Body of pancreas (tissue), 4 donors: ENCODE measurements around the gene HMG20A. TPM values are rescaled to one million over a fixed set of nuclear protein-coding genes. Genes with fewer than 3 reads are reported as not detected.

ENCODE experiments used
- ATAC-seq: fragments of 150-250 bp; one replicate; pipeline ENCODE4 v1.9.1; 2016
- DNase-seq, 4 donors: peaks; one replicate each; pipeline ENCODE4 v3.0.0-alpha.2; 2019
- H3K27ac ChIP-seq, 4 donors: fragments of 200-600 bp; sonication (generic); 1 replicate in 3 of 4; 2 replicates in 1 of 4; pipeline versions ENCODE4 v1.5.1 to v1.6.1; 2016 to 2019; ENCODE audit warnings: mild to moderate bottlenecking in 1 of 4, mixed read lengths in 1 of 4, moderate library complexity in 1 of 4
- H3K27me3 ChIP-seq, 2 donors: fragments of 200-600 bp; sonication (generic); one replicate each; pipeline ENCODE4 v1.6.0; 2016; ENCODE audit warnings: mild to moderate bottlenecking in 1 of 2
- H3K36me3 ChIP-seq, 2 donors: fragments of 200-600 bp; sonication (generic); replicated peaks in 1 of 2; 2 replicates each; pipeline ENCODE4 v1.5.1; 2016; ENCODE audit warnings: low read depth in 2 of 2; ENCODE audit not compliant: insufficient read depth in 1 of 2
- H3K4me1 ChIP-seq: fragments of 200-600 bp; sonication (generic); one replicate; pipeline ENCODE4 v1.6.0; 2016
- H3K4me3 ChIP-seq, 2 donors: fragments of 200-600 bp; sonication (generic); 1 replicate in 1 of 2; 2 replicates in 1 of 2; pipeline ENCODE4 v1.5.1; 2016 to 2019
- H3K9me3 ChIP-seq, 3 donors: fragments of 200-600 bp; sonication (generic); 1 replicate in 2 of 3; 2 replicates in 1 of 3; pipeline ENCODE4 v1.5.1; 2016
- CTCF ChIP-seq, 7 experiments: fragments of 450-650 bp in 4 of 7; fragments of 200-600 bp in 3 of 7; sonication (generic) in 3 of 7; IDR thresholded peaks; one replicate each; pipeline ENCODE4 v1.5.1; 2016 to 2019; ENCODE audit warnings: antibody characterized with exemption in 7 of 7
- POLR2A ChIP-seq, 3 donors: fragments of 450-650 bp; IDR thresholded peaks; one replicate each; pipeline ENCODE4 v1.6.1; 2016; ENCODE audit warnings: antibody characterized with exemption in 3 of 3, mild to moderate bottlenecking in 2 of 3
- WGBS, 2 donors: methylation state at CpG; one replicate each; pipeline ENCODE4 v1.1.5; 2017; 5-methylcytosine and 5-hydroxymethylcytosine counted together
- intact Hi-C: fragments of 100-400 bp; cut with DNase I; formaldehyde crosslinking; loops from one replicate; pipeline ENCODE4 v1.15.1; 2023
- total RNA-seq, 2 donors: library from RNA; depleted of rRNA; stranded (reverse); fragments of >200 nt; gene quantifications; one replicate each; pipeline ENCODE4 v1.1.0, GENCODE V29; 2016

HMG20A gene
- total RNA-seq, 2 donors from 2014 or later, result 21.8 to 59.0 TPM

DNA sequence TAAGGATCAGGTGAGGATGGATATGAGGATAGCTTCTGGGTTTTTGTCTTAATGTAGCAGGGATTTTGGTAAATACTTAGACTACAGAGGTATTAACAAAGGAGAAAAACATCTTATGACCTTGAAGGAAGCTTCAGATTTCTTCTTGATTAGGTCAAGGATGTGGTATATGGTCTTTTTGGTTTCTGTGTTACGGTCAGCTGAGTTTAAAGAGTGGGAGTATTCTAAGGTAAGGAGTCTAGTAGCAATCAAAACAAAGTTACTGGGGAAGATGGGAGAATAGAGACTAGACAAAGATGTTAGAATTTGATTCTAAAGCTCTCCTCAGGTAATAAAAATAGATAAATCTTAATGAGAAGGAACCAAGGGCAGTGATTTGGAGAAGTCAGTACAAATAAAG is 6.2 kb downstream of the HMG20A start:
- DNase-seq, result no peak
- Histone ChIP-seq H3K4me3 (no peak overlapping the region), H3K27me3 (no peaks in the 10 kb centered on the region), H3K9me3 (no peaks in the 10 kb centered on the region), H3K36me3 (no peaks in the 10 kb centered on the region), H3K27ac (no peak overlapping the region), H3K4me1 (peaks cover 25% of the 10 kb centered on the region)
- TF ChIP-seq CTCF (IDR thresholded peaks at IDR 0.05) (no peak), POLR2A (IDR thresholded peaks at IDR 0.05) (no peak)
- 91 to 92% methylated on average over 1 of the region's 1 CpG for WGBS, 2 donors
- no peak for ATAC-seq
- intact Hi-C loops, result no loop called here

DNA sequence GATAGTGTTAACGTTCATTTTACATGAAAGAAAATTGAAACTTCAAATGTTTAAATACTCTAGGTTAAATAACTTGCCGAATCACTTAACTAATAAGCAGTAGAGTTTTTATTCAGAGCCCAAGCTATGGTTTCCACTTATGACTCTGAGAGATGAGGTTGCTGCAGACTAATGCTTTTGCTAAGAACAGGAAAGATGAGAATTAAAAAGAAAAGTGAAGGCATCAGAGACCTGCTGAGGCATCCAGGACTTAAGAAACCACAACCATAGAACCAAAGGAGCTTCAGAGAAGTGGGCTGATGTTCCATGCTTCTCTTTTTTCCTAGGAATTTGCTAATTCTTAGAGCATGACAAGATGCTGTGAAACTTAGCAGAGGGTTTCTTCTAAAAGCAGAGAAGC is 9.5 kb downstream of the HMG20A start:
- intact Hi-C loops, result no loop called here
- H3K9me3 ChIP-seq, result no peaks in the 10 kb centered on the region
- no peak overlapping the region for H3K4me3 ChIP-seq
- H3K27me3 ChIP-seq, result no peaks in the 10 kb centered on the region
- DNase-seq (no peak), ATAC-seq (no peak)
- 75 to 77% methylated on average over 2 of the region's 2 CpGs for WGBS, 2 donors
- no peak for TF ChIP-seq CTCF (IDR thresholded peaks at IDR 0.05)
- no peak for TF ChIP-seq POLR2A (IDR thresholded peaks at IDR 0.05)
- peaks cover 10% of the 10 kb centered on the region for H3K4me1 ChIP-seq
- no peak overlapping the region for H3K27ac ChIP-seq
- no peaks in the 10 kb centered on the region for H3K36me3 ChIP-seq

DNA sequence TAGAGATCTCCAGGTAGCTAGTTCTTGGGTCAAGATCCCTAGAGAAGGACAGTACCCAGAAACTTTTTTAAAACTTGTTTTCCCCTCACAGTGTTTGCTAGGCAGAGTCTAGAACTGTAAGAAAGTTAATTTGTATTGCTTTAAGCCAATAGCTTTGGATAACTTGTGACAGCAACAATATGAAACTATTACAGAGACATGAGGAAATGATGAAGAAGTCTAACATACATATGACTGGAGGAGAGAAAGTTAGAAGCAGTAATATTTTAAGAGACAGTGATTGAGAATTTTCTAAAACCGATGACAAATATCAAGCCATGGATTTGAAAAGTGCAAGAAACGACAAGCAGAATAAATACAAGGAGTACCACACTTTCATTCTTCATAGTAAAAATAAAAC is 10.0 kb downstream of the HMG20A start:
- no peak for DNase-seq
- Histone ChIP-seq H3K4me1 (peaks cover 5% of the 10 kb centered on the region), H3K27ac (no peak overlapping the region), H3K9me3 (no peaks in the 10 kb centered on the region), H3K27me3 (no peaks in the 10 kb centered on the region), H3K36me3 (no peaks in the 10 kb centered on the region), H3K4me3 (no peak overlapping the region)
- TF ChIP-seq CTCF (IDR thresholded peaks at IDR 0.05) (no peak), POLR2A (IDR thresholded peaks at IDR 0.05) (no peak)
- ATAC-seq, result no peak
- intact Hi-C loops, result no loop called here
- WGBS, 2 donors, result 95 to 98% methylated on average over 2 of the region's 2 CpGs

DNA sequence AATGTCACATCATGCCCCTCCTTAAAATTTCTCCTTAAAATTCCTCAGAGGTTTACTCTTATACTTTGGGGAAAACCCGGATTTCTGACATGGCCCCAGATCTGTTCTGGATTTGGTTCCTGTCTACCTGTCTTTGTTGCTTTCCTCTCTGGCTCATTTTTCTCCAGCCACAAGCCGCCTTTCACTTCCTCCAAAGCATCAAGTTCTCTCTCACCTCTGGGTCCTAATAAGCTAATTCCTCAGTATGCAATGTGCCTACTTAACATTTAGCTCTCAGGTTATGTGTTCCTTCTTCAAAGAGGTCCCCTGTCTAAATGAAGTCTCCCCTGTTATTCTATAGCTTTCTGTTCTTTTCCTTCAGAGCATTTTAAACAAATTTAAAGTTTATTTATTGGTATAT is 16.1 kb downstream of the HMG20A start:
- no peak for TF ChIP-seq CTCF (IDR thresholded peaks at IDR 0.05)
- no peaks in the 10 kb centered on the region for H3K9me3 ChIP-seq
- H3K27me3 ChIP-seq, result no peaks in the 10 kb centered on the region
- intact Hi-C loops, result no loop called here
- H3K4me3 ChIP-seq, result no peak overlapping the region
- ATAC-seq, result no peak
- DNase-seq, result no peak
- 87 to 100% methylated on average over 2 of the region's 2 CpGs for WGBS, 2 donors
- H3K36me3 ChIP-seq, result no peaks in the 10 kb centered on the region
- peaks cover 14% of the 10 kb centered on the region for H3K4me1 ChIP-seq
- no peak overlapping the region for H3K27ac ChIP-seq

DNA sequence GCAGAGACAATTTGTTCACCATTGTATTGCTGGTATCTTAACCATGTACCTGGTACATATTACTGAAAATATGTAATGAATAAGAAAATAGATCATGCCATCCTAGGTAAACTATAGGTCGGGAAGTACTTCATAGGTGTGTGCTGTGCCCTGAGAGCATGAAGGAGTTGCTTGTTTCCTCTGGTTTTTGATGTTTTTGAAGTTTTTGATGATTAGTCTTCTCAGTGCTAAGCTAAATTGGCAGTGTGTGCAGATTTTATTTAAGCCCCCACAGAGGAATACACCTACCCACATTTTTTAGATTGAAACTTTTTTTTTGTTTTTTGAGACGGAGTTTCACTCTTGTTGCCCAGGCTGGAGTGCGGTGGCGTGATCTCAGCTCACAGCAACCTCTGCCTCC is 16.6 kb downstream of the HMG20A start:
- TF ChIP-seq POLR2A (IDR thresholded peaks at IDR 0.05) (no peak), CTCF (IDR thresholded peaks at IDR 0.05) (no peak)
- intact Hi-C loops, result no loop called here
- Histone ChIP-seq H3K4me3 (no peak overlapping the region), H3K27me3 (no peaks in the 10 kb centered on the region), H3K4me1 (peaks cover 18% of the 10 kb centered on the region), H3K36me3 (no peaks in the 10 kb centered on the region), H3K27ac (no peak overlapping the region), H3K9me3 (no peaks in the 10 kb centered on the region)
- 90% methylated on average over 4 of the region's 4 CpGs for WGBS, 2 donors
- ATAC-seq, result no peak
- no peak for DNase-seq
